Glomerular visceral epithelial cell (primary cell): Measurements from ENCODE around the gene RANBP10.

Source experiments
- DNase-seq: peaks from one replicate; pipeline ENCODE4 v3.0.0-alpha.2; 2016; ENCODE audit errors: extremely low spot score

RANBP10 gene

DNA sequence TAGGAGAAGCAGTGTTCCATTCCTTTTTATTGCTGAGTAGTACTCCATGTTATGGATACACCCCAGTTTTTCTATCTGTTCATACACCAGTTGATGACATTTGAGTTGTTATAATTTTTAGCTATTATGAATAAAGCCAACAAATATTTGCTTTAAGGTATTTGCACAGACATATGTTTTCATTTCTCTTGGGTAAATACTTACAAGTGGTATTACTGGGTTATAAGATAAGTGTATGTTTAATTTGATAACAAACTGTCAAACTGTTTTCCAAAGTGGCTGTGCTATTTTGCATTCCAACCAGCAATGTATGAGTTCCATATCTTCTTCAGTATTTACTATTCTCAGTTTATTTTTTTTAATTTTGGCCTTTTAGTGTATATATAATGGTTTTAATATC lies 59.5 kb downstream of the RANBP10 start:
- DNase-seq = no peak

DNA sequence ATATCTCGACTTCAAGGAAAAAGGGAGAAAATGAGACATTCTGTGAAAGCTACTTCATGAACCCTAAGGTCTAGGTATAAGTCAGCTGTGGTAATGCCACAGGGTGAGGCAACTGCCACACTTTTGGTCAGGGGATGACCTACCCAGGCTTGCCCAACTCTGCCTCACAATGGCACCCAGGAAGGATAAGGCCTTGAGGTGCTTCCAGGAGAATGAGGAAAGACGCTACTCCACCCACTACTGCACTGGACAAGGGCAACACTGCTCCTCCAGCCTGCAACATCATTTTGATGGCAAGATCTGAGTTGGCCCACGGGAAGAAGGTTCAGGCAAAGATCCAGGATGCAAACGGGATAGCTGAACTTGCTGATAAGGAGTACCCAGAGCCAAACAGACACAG lies 65.2 kb downstream of the RANBP10 start:
- no peak for DNase-seq

DNA sequence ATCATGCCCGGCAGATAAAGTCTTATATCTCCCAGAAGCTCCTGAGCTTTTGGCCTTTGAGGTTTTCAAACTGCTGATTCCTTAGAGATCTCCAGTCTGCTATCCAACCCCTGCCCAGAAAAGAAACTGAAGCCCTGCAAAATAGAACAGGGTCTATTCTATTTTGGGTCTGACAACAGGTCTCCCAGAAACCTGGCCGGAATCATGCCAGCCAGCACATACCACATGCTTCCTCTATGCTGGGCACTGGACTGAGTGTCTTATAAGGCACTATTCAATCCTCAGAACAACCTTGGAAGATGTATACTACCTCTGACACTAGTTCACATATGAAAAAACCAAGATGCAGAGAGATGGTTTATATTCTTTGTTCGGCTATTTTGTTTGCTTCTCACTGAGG lies 66.0 kb downstream of the RANBP10 start:
- no peak for DNase-seq

DNA sequence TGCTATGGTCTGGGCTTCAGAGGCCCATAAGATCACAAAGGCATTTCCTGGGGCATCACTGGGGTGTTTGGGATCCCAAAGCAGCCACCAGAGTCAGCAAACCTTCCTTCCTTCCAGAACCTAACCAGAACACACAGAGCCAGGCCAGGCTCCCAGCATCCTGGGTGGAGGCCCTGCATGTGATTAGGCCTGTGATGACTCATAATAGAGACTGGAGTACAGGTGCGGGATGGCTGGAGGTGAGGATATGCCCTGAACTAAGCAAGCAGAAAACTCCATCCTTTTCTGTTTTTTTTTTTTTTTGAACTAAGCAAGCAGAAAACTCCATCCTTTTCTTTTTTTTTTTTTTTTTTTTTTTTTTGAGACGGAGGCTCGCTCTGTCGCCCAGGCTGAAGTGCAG lies 69.5 kb downstream of the RANBP10 start:
- no peak for DNase-seq

DNA sequence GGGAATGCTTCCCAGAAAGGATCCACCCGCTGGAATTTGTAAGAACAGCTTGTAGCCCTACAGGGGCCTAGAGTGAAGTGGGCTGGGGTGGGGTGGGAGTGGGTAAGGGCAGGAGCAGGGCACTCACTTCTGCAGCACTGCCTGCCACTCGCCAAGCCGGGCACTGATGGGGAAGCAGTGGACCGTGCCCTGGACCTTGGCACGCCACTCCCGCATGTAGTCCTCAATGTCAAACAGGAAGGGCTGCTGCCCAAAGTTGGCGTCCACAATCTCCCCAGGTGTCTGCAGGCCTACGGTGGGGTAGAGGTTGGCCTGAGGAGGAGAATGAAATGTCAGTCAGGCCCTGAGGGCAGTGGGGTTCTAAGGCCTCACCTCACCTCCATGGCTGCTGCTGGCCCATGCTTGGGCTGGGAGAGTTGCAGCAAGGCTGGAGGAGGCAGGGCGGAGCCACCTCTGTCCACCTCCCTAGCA lies 71.6 kb downstream of the RANBP10 start:
- no peak for DNase-seq

DNA sequence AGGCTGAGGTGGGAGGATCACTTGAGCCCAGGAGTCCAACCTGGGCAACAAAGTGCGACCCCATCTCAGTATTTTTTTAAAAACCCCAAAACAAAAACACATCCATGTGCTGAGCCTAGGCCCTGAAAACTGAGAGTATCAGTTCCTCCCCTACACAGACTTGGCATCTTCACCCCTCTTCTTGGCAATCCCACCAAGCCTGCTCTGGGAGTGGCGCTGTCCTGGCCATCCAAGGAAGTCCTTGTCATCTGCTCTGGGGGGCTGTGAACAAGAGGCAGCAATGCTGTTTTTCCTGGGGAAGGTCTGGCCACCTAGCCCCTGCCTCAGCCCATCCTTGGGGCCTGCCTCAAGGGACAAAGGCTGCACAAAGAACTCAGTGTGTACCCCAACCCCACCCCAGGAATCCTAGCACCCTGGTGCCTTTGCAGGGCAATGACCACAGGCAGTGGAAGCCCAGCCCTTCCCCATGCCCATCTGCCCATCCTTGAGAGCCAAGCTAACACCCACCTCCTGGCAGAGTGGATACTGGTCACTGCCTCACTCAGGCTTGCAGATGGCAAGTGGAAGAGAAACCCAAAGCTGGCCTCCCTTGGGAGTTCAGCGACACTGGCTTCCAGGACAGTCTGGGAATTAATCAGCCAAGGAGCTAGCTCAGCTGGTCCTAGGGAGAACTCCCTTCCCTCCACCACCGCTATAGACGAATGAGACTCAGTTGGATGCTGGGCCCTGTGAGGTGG lies 72.5 kb downstream of the RANBP10 start:
- DNase-seq = no peak

DNA sequence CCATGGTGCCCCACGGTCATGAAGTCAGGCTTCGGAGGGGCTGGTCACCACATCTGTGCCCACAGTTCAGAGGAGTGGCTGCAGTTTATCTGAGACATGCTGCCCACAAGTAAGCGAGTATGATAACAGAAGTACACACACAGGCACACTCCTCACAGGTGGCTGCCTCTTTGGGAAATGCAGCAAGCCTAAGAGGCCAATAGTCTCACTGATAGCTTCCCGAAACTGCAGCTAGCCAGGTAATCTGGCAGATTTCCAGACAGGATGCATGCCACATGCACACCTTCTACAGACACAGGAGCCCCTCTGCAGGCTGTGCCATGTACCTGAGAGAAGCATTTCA lies 74.6 kb downstream of the RANBP10 start:
- DNase-seq = no peak

DNA sequence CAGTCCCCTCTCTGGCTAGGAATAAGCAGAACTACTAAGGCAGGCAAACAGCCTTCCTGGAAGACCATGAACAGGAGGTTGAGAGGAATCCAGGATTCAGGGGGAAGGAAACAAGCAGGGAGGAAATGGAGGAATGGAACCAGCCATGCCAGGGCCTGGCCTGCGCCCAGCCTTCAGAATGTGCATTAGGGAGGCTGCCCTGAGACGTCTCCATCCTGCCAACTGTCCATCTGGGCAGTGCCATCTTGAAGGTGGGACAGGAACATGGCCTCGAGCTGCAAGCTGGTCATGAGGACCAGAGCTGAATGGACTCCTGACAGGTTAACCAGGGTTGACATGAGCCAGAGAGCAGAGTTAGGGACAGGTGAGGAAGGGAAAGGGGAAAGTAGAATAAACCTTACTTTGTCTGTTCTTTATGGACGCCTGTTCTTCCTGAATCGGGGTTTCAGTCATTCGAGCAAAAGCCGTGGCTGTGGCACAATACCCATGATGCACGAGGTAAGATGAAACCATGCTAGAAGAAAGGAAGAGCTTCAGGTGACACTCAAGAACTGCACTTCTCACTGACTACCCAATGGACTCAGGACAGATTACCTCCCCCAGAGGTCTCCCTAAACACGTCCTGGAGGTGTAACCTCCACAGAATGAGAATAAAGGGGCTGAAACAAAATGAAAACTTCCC lies 75.1 kb downstream of the RANBP10 start:
- DNase-seq = no peak

DNA sequence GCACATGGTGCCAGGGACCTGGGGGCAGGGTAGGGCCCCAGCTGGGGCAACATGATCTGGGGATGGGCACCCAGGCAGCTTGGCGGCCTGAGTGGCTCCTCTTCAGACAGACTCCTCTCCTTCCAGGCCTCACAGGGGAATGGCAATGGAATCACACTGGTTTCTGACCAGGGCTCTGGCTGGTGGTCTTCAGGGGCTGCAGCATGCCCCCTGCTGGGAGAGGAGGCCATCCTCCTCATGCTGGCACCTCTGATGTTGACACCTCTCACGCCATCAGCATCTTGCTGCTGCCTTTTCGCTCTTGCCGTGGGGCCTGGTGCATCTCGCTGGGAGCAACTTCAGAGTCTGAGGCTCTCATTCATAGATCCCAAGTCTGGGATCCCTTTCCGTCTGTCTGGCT lies 76.0 kb downstream of the RANBP10 start:
- DNase-seq = no peak

DNA sequence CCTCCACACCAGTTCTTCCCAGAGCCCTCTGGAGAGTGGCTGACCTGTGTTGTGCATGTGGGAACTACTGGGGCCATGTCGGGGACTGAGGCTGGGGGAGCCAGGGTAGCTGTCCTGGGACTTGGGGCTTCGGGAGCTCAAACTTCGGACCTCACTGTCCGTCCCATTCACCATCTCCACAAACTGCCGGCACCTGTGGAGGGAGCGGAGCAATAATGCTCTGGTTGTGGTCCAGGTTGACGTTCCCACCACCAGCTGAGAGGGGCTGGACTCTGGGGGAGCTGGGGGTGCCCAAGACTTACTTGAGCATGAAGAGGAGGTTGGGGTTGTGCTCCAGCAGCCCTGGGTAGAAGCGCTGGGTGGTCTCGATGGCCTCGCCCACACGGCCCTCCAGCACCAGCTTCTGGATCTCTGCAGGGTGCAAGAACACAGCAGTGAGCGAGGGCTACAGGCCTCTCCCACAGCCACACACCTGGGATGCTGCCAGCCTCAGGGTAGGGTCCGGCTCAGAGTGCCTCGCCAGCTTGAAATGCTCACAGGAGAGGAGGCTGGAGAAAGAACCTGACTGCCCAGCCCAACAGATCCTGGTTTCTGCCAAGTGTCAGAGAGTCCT lies 76.6 kb downstream of the RANBP10 start:
- no peak for DNase-seq

DNA sequence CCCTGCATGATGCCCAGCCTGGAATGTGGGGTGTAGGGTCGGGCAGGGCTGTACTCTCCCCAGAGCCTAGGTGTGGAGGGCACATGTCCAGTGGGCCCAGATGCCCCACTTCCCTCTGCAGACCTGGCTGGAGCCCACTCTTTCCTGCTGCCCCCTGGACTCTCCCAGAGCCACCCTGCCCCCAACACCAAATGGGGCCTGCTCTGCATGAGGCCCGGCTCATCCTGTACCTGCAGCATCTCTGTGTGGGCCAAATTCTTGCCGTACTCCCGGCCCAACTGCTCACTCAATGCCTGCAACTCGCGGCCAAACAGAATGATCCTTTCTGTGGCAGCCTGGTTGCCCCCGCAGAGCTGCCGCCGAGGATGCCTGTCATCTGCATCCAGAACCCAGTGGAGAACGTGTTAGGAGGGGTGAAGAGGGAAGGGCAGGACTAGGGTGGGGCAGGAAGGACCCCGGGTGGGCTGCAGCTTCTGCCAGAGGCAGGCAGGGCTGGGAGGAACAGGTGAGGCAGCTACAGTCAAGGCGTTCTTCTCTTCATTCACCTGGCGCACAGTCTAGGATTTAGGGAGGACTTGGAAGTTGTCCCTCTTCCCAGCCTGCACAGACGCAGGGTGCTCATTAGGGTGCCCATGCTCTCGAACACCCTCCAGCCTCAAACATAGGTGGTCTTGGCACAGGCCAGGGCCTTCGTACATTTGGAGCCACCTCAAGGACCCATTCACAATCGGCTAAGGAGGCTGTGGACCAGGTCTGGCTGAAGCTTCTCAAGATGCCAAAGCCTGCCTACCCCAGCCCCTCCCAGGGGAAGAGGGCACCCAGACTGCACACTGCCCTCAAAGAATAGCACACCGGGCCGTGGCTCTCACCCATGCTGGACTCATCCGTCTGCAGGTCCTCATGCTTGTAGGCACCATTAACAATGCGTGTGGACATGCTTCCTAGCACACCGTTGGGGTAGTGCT lies 78.6 kb downstream of the RANBP10 start:
- no peak for DNase-seq

DNA sequence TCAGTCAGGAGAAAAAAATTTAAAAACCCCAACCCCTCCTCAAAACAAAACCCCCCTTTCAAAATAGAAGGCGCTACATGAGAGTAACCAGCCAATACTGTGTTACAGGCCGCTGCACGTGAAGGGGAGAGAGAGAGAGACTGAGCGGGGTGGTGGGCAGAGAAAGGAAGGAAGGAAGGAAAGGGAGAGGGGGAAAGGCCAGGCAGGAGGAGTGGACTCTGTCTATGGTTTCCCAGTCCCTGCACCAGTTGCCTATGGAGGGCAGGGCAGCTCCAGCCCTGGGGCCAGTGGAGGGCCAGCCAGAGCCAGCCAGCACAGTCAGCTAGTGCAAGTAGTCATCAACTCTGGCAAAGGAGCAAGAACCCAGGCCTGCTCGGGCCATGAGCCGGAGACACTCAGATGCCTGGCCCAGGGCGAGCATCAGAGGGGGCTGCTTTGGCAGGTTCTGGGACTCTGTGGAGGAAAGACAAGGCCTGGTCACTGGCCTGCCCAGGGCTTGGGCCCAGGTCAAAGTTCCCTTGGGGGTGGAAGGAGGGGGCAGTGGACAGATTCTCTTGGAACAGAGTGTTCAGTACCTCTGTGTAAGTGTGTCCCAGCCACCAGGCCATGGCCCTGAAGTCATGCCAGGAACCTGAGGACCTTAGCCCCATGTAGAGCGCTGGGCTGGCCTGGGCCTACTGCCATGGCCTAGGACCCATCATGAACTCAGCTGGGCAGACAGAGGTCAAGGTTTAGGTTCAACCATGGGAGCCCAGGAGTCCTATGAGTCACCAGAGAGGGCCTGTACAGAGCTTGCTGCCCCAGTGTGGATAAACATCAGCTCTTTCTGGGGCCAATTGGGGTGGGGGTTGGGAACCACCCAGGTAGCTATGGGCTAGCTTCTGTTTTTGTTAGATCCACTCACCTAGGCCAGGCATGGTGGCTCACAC lies 80.0 kb downstream of the RANBP10 start:
- DNase-seq = no peak

DNA sequence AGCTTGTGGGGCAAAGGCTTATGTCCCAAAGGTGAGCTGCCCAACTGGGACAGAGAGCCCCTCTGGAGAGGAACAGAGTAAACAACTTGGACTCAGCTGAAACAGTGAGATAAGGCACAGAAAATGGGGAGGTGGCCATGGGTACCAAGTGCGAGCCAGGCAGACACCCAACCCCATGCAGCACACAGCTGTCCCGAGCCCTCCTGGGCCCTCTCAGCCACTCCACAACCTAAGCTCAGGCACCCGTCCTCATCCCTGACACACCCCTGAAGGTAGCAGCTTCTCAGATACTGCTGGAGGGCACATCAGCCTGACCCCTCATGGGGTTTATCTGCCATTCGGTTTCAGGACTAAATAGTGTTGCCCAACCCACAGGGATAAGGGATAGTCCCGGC lies 82.5 kb downstream of the RANBP10 start:
- DNase-seq = no peak

DNA sequence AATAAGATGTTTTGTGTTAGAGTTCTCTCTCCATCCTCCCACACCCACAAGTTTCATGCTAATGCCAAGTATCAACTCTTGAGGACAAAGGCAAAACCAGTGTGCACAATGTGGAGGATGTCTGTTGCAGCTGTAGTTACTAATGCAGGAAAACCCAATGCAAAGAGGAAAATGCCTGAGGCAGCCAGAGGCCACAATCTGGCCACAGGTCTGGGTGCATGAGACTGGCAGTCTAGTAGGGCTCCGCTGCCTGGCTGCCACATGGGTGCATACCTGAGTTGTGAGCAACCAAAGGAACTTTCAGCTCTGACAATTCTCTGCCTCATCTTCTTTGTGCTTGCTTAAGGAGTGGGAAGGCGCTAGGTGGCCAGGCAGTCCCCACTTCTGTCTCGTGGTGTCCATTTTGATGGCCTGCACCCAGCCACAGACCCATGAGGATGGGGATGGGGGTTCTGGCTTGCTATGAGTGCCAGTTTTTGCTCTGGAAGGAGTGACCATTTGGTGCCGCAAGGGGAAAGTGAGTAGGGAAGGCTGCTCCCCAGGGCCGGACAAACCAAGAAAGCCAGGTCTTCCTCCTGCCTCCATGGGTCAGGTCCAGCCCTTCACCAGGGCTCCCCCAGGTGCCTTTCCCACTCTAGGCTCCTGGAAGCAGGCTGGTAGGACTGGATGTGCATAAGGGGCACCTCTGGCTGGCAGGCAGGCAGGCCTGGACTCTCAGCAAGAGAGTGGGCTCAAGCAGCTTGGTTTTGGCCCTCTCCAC lies 83.0 kb downstream of the RANBP10 start:
- peak; percentile 81 for DNase-seq

DNA sequence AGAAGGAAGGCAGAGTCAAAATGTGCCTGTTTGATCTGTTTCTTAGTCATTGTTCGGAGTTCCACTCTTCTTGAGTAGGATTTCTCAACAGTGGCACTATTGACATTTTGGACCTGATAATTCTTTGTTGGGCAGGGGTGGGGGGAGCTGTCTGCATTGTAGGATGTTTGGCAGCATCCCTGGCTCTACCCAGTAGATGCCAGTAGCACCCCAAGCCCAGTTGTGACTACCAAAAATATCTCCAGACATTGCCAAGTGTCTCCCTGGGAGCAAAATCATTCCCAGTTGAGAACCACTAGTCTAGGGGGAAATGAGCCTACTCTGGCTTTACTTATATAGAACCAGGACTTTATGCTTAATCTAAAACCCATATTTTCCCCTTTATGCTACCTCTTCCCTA lies 86.1 kb downstream of the RANBP10 start:
- no peak for DNase-seq

DNA sequence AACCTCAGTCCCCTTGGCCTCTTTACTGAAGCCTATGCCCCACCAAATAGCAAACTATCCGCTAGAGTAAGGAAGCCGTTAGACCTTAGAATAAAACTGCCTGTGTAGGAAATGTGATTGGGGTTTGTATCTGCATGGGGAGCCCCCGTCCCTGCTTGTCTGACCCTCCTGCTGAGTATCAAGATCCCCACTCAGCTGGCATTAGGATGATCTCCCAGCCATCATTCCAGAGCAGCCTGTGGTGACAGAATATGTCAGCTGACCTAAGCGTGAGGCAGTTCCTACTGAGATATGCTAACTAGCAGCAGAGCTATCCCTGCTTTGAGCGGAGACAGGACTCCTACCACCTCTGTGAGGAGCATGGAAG lies 86.6 kb downstream of the RANBP10 start:
- peak; percentile 39 for DNase-seq

DNA sequence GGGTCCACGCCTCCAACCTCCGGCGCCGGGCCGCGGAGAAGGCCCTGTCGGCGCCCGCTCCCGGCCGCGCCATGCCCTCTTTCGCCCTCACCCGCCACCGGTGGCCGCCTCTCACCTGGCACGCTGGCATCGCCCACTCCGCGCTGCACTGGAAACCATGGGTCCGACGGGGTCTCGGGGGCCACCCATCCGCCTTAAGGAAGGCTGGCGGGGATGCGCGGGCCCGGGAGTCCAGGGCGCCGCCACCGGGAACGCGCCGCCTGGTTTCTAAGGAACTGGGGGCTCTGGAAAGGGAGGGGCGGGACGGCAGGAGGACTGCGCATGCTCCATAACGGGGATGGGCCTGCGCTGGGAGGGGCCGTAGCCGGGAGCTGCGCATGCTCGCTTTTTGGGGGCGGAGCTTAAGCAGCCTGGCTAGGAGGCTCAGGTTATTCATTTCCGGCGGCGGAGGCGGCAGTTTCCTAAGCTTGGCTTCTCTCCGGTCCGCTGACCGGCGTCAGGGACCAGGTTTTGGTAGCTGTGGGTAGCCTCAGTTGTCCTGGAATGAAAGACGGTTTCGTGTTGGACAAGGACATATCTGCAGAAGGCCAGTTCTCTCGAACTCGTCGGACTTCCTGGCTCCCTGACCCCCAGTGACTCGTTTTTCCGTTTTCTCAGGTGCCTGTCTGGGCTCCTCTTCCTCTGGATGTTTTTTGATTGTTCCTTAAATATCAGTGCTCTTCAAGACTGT lies 87.1 kb downstream of the RANBP10 start, which contains the start of gene GFOD2:
TSS of gene GFOD2 (minus strand) at position 269 of the 730 bp plus-strand sequence. CDS start 33,601 bp downstream, outside the sequence.
- DNase-seq = peak; percentile 95

DNA sequence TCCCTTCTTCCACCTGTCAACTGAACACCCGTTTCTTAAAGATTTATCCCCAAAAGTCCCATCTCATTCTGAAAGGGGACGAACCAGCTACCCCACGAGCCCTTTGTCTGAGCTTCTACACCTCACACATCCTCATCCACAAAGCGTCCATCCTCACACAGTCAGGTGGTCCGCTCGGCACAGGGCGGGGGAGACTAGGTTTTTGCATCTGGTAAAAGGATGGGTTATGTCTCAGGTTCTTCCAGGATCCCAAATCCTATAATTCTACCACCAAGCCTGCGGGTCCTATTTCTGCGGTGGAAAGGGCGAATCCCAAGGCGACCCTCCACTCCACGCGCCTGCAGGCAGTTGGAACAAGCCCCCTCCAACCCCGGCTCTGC lies 87.7 kb downstream of the RANBP10 start:
- no peak for DNase-seq

DNA sequence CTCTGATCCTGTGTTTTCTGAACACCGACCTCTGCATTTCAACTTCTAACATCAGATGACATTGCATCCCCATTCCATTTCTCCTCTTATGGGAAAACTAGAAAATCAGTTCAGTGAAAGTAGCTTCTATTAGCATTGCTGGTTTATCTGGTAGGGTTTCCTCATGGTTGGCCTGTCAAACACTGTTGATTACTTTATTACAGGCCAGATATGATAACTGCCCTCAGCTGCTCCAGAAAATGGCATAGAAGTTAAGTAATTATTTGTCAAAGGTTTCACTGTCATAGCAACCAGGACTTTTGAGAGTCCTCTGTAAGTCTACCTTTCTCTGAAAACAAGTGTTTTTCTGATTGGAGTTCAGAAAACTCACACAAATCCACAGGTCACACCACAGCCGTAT lies 90.3 kb downstream of the RANBP10 start:
- no peak for DNase-seq
